Ovary (tissue), 3 donors: Measurements from ENCODE around the gene NXNL2.

Experiments used
- CTCF ChIP-seq, 3 donors: fragments of 450-650 bp in 2 of 3; fragments of 200-600 bp in 1 of 3; IDR thresholded peaks; one replicate each; pipeline versions ENCODE4 v1.5.1 to v1.8.0; 2016 to 2022; ENCODE audit warnings: antibody characterized with exemption in 3 of 3, mild to moderate bottlenecking in 1 of 3
- POLR2A ChIP-seq: fragments of 450-650 bp; IDR thresholded peaks from one replicate; pipeline ENCODE4 v1.6.1; 2017; ENCODE audit warnings: antibody characterized with exemption, mild to moderate bottlenecking, moderate library complexity
- donor health status: DM: no; HTN: no; CAD: no.

DNA sequence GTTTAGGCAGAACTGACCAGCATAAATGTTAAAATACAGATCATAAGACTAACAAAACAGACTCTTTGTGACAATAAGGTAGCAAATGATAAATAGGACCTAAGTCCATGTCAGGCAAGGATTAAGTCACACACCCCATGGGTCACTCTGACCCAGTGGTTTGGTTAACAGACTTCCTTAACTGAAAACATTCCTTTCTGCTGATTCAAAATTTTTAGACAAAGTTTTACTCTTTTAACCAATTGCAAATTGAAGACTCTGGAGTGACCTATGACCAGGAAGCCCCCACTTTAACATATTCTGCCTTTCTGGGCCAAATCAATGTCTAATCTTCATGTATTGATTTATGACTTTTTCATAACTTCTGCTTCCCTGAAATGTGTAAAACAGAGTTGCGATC is 4.9 kb upstream of the NXNL2 start:
- TF ChIP-seq CTCF (IDR thresholded peaks at IDR 0.05) (no peak), POLR2A (no peak)
